Neutrophil (primary cell): Measurements from ENCODE around the gene HSD17B12.

ENCODE experiments used
- H3K27ac ChIP-seq: fragments of 200-600 bp; sonication (generic); 2 replicates; pipeline ENCODE4 v1.5.1; 2016; ENCODE audit warnings: mild to moderate bottlenecking, moderate library complexity
- H3K27me3 ChIP-seq: fragments of 200-600 bp; sonication (generic); 2 replicates; pipeline ENCODE4 v1.6.0; 2016; ENCODE audit warnings: mild to moderate bottlenecking
- H3K36me3 ChIP-seq: fragments of 200-600 bp; sonication (generic); 2 replicates; pipeline ENCODE4 v1.5.1; 2017
- H3K4me1 ChIP-seq, 2 experiments: fragments of 200-600 bp in 1 of 2; sonication (generic) in 1 of 2; 1 replicate in 1 of 2; 2 replicates in 1 of 2; pipeline versions ENCODE4 v1.5.1 to v1.6.1; 2013 to 2016; ENCODE audit warnings: low read depth in 1 of 2, low read length in 1 of 2, mild to moderate bottlenecking in 1 of 2, moderate library complexity in 1 of 2; ENCODE audit not compliant: control insufficient read depth in 1 of 2, insufficient read depth in 1 of 2
- H3K4me3 ChIP-seq, 2 experiments: fragments of 200-600 bp in 1 of 2; sonication (generic) in 1 of 2; 1 replicate in 1 of 2; 2 replicates in 1 of 2; pipeline ENCODE4 v1.5.1; 2013 to 2016; ENCODE audit warnings: low read depth in 1 of 2, low read length in 1 of 2, mild to moderate bottlenecking in 1 of 2, moderate library complexity in 1 of 2
- H3K9me3 ChIP-seq: fragments of 200-600 bp; sonication (generic); 2 replicates; pipeline ENCODE4 v1.5.1; 2016
- CTCF ChIP-seq: fragments of 200-600 bp; sonication (generic); IDR thresholded peaks from 2 replicates; pipeline ENCODE4 v1.5.1; 2016; ENCODE audit warnings: antibody characterized with exemption

HSD17B12 gene

DNA sequence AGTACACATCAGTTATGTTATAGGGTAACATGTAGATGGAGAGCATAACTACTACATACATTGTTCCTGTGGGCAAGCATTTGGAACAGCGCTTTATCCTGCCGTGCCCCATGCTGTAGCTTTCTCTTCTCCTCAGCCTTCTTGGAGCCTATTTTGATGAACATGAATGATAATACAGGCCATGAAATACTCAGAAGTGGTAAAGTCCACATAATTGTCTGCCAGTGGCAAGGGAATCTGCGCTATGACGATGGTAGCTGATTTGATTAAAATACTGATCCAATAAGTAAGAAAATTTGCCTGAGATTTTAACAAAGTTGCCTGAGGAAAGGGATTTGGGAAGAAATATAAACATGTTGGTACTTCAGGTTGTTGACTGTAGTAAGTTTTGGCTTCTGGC is 223.4 kb downstream of the HSD17B12 start:
- H3K36me3 ChIP-seq = peaks cover 5% of the 10 kb centered on the region
- no peak overlapping the region for H3K4me3 ChIP-seq
- H3K27ac ChIP-seq = no peak overlapping the region
- H3K9me3 ChIP-seq = no peaks in the 10 kb centered on the region
- no peaks in the 10 kb centered on the region for H3K27me3 ChIP-seq
- no peaks in the 10 kb centered on the region for H3K4me1 ChIP-seq
- no peak for TF ChIP-seq CTCF

DNA sequence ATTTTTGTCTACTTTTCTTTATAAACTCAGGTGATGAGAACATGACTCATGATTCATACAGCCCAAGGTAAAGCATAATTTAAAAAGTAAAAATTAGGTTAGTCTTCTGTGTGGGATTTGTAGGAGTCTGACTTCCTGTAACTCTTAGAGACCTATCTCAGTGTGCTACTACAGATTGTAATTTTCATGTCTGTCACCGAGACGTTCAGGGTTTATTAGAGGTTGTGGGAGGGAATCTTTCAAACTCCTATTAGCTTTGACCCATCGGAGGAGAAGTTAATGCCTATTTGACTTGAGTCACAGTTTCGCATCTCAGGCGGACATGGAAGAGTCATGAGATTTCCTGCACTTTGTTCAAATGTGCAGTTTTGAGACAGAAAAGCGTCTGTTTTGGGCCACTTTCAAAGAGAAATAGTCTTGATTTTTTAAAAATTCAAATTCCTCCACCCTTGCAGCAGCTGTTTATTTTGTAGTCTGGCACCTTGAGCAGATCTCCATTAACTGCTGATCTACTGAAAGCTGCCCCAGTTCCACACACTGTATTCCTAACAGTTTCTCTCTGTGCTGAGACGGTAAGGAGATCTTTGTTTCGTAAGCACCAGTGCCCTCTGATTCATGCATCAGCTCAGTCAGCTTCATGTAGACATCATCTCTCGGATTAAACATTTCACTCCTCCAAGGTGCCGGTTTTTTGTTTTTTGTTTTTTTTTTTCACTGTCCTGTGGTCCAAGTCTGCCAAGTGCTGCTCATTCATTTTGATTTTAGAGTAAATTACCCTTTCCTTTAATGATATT is 224.4 kb downstream of the HSD17B12 start:
- no peak overlapping the region for H3K4me3 ChIP-seq
- no peaks in the 10 kb centered on the region for H3K27me3 ChIP-seq
- H3K9me3 ChIP-seq = no peaks in the 10 kb centered on the region
- H3K27ac ChIP-seq = no peak overlapping the region
- TF ChIP-seq CTCF = no peak
- H3K4me1 ChIP-seq = no peaks in the 10 kb centered on the region
- no peaks in the 10 kb centered on the region for H3K36me3 ChIP-seq

GRCh38 chr11:43905813-43906241 is 225.3 kb downstream of the HSD17B12 start:
- H3K27ac ChIP-seq = no peak overlapping the region
- no peaks in the 10 kb centered on the region for H3K9me3 ChIP-seq
- no peaks in the 10 kb centered on the region for H3K4me1 ChIP-seq
- no peak for TF ChIP-seq CTCF
- no peak overlapping the region for H3K4me3 ChIP-seq
- no peaks in the 10 kb centered on the region for H3K36me3 ChIP-seq
- no peaks in the 10 kb centered on the region for H3K27me3 ChIP-seq
